ENCODE results near the gene SMC6. TPM values are rescaled to one million over a fixed set of nuclear protein-coding genes. Genes with fewer than 3 reads are reported as not detected.

The SMC6 gene
- total RNA-seq, 5 donors from 2014 or later (not counting 1 experiment from before 2014, with no cell fraction given) = 14.1 to 22.8 (median 18.1) TPM

DNA sequence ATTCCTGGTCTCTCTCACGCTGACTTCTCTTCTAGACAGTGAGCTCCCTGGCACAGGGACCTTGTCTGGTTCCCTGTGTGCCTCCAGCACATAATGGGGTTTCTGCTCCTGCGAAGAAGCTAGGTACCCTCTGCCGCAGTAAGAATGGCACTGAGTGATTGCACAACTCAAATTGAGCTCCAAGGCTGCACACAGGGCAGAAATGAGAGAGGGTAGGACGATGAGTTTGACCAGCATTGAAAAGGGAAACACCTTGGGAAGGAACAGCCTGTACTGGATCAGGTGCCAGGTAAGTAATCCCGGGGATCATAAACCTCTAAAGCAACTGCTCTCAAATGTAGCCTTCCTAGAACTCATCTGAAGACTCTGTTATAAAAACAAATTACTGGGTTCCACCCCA is 41.7 kb upstream of the SMC6 start:
- 83% methylated on average over 4 of the region's 5 CpGs for WGBS (ENCODE audit: insufficient coverage)
- H3K27me3 Mint-ChIP-seq = peaks cover 40 to 48% of the 10 kb centered on the region in 2 donors
- Histone ChIP-seq H3K36me3 (ENCODE audit: control insufficient read depth in 2 of 2, extremely low read depth in 1 of 2, insufficient read depth in 1 of 2, low read length in 1 of 2) (no peaks in the 10 kb centered on the region), H3K4me1 (ENCODE audit: control insufficient read depth in 1 of 2, extremely low read depth in 1 of 2, insufficient read depth in 2 of 2, low read length in 2 of 2) (no peaks in the 10 kb centered on the region), H3K27me3 (replicated peaks in 1 of 2; ENCODE audit: control insufficient read depth in 2 of 2, extremely low read depth in 1 of 2, insufficient read depth in 2 of 2, low read length in 1 of 2) (peaks cover 0 to 9% of the 10 kb centered on the region in 2 experiments), H3K4me3 (ENCODE audit: control insufficient read depth in 1 of 2, extremely low read depth in 1 of 2, low read length in 1 of 2) (no peak overlapping the region), H3K9me3 (no peaks in the 10 kb centered on the region), H3K27ac (ENCODE audit: low read length) (no peak overlapping the region)
- H3K27ac Mint-ChIP-seq = no peak overlapping the region
- ChIA-PET POLR2A (no interaction called here), CTCF (interaction anchor here in 1 of 2 donors (0.6 kb wide), 1 partner anchor 28 kb away, joined by 5 read pairs; no protein-coding TSS in a partner anchor)
- ATAC-seq (replicated peaks in 1 of 4) (no peak), DNase-seq (no peak)
- no peaks in the 10 kb centered on the region for H3K36me3 Mint-ChIP-seq
- peaks cover 0 to 5% (median 3%) of the 10 kb centered on the region in 3 donors for H3K4me1 Mint-ChIP-seq
- H3K4me3 Mint-ChIP-seq = no peak overlapping the region
- H3K9me3 Mint-ChIP-seq = no peaks in the 10 kb centered on the region

GRCh38 chr2:17793803-17794354 is 40.3 kb upstream of the SMC6 start:
- Histone ChIP-seq H3K4me3 (ENCODE audit: control insufficient read depth in 1 of 2, extremely low read depth in 1 of 2, low read length in 1 of 2) (no peak overlapping the region), H3K36me3 (ENCODE audit: control insufficient read depth in 2 of 2, extremely low read depth in 1 of 2, insufficient read depth in 1 of 2, low read length in 1 of 2) (no peaks in the 10 kb centered on the region), H3K4me1 (ENCODE audit: control insufficient read depth in 1 of 2, extremely low read depth in 1 of 2, insufficient read depth in 2 of 2, low read length in 2 of 2) (no peaks in the 10 kb centered on the region), H3K9me3 (no peaks in the 10 kb centered on the region), H3K27me3 (replicated peaks in 1 of 2; ENCODE audit: control insufficient read depth in 2 of 2, extremely low read depth in 1 of 2, insufficient read depth in 2 of 2, low read length in 1 of 2) (peaks cover 0 to 9% of the 10 kb centered on the region in 2 experiments), H3K27ac (ENCODE audit: low read length) (no peak overlapping the region)
- H3K27ac Mint-ChIP-seq = no peak overlapping the region
- CTCF ChIA-PET = no interaction called here
- 81% methylated on average over 5 of the region's 6 CpGs for WGBS (ENCODE audit: insufficient coverage)
- H3K27me3 Mint-ChIP-seq = peaks cover 32 to 41% of the 10 kb centered on the region in 2 donors
- H3K9me3 Mint-ChIP-seq = no peaks in the 10 kb centered on the region
- no peaks in the 10 kb centered on the region for H3K4me1 Mint-ChIP-seq
- no peak overlapping the region for H3K4me3 Mint-ChIP-seq
- POLR2A ChIA-PET = no interaction called here
- DNase-seq = no peak
- no peak for ATAC-seq (replicated peaks in 1 of 4)
- no peaks in the 10 kb centered on the region for H3K36me3 Mint-ChIP-seq

DNA sequence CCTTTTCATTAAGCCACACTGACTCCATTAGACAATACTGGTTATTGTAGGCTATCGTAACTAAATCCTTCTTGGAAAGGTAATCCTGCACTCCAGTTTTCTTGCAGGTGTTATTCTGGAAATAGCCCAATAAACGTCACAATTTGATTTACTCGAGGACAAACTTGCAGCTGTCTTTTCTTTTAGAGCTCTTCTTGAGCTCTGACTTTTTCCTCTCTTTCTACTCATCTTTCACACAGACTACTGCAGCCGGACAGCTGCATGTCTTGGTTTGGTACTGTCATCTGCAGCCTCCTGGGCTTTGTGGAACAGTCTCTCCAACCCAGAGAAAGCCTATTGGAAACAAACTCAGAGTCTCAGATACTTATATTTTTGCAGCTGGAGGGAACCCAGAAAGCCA is 39.7 kb upstream of the SMC6 start:
- H3K27me3 Mint-ChIP-seq = peaks cover 32 to 41% of the 10 kb centered on the region in 2 donors
- ChIA-PET POLR2A (interaction anchor here in 1 of 2 donors (0.6 kb wide), 1 partner anchor 14 kb away, joined by 3 read pairs; no protein-coding TSS in a partner anchor), CTCF (no interaction called here)
- Histone ChIP-seq H3K27ac (ENCODE audit: low read length) (no peak overlapping the region), H3K9me3 (no peaks in the 10 kb centered on the region), H3K27me3 (replicated peaks in 1 of 2; ENCODE audit: control insufficient read depth in 2 of 2, extremely low read depth in 1 of 2, insufficient read depth in 2 of 2, low read length in 1 of 2) (peaks cover 0 to 9% of the 10 kb centered on the region in 2 experiments), H3K4me1 (ENCODE audit: control insufficient read depth in 1 of 2, extremely low read depth in 1 of 2, insufficient read depth in 2 of 2, low read length in 2 of 2) (no peaks in the 10 kb centered on the region), H3K4me3 (ENCODE audit: control insufficient read depth in 1 of 2, extremely low read depth in 1 of 2, low read length in 1 of 2) (no peak overlapping the region), H3K36me3 (ENCODE audit: control insufficient read depth in 2 of 2, extremely low read depth in 1 of 2, insufficient read depth in 1 of 2, low read length in 1 of 2) (no peaks in the 10 kb centered on the region)
- no peaks in the 10 kb centered on the region for H3K36me3 Mint-ChIP-seq
- no peaks in the 10 kb centered on the region for H3K9me3 Mint-ChIP-seq
- ATAC-seq (replicated peaks in 1 of 4) = no peak
- 64% methylated on average over 3 of the region's 4 CpGs for WGBS (ENCODE audit: insufficient coverage)
- H3K27ac Mint-ChIP-seq = no peak overlapping the region
- no peak for DNase-seq
- H3K4me1 Mint-ChIP-seq = no peaks in the 10 kb centered on the region
- no peak overlapping the region for H3K4me3 Mint-ChIP-seq

DNA sequence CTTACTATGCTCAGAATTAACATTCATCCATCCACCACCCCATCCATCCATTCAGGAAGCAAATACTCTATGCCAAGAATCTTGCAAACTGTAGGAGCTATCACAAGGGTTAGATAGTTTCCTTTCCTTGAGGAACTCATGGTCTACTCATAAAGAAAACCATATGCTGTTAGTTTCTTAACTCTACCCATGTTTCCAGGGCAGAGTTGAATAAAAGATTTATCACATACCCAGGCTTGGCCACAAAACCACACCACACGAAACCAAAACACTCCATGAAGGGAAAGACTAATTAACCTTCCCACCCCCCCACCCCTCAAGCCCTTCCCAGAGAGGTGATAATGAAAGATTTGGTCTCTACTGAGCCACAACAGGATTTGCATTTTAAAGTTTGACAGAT is 38.9 kb upstream of the SMC6 start:
- CTCF ChIA-PET = interaction anchor here in 1 of 2 donors (0.5 kb wide), 1 partner anchor 121 kb away, joined by 10 read pairs; no protein-coding TSS in a partner anchor
- no peaks in the 10 kb centered on the region for H3K9me3 Mint-ChIP-seq
- DNase-seq (no peak), ATAC-seq (replicated peaks in 1 of 4) (no peak)
- H3K4me1 Mint-ChIP-seq = no peaks in the 10 kb centered on the region
- no CpG with 5 or more reads among the region's 1 CpG for whole genome bisulfite sequencing (ENCODE audit: insufficient coverage)
- no peaks in the 10 kb centered on the region for H3K9me3 ChIP-seq
- H3K36me3 ChIP-seq (ENCODE audit: control insufficient read depth in 2 of 2, extremely low read depth in 1 of 2, insufficient read depth in 1 of 2, low read length in 1 of 2) = no peaks in the 10 kb centered on the region
- peaks cover 0 to 9% of the 10 kb centered on the region in 2 experiments for H3K27me3 ChIP-seq (replicated peaks in 1 of 2; ENCODE audit: control insufficient read depth in 2 of 2, extremely low read depth in 1 of 2, insufficient read depth in 2 of 2, low read length in 1 of 2)
- no peak overlapping the region for H3K4me3 ChIP-seq (ENCODE audit: control insufficient read depth in 1 of 2, extremely low read depth in 1 of 2, low read length in 1 of 2)
- POLR2A ChIA-PET = interaction anchor here in 1 of 2 donors (0.6 kb wide), 1 partner anchor 13 kb away, joined by 3 read pairs; no protein-coding TSS in a partner anchor
- H3K4me1 ChIP-seq (ENCODE audit: control insufficient read depth in 1 of 2, extremely low read depth in 1 of 2, insufficient read depth in 2 of 2, low read length in 2 of 2) = no peaks in the 10 kb centered on the region
- no peak overlapping the region for H3K27ac Mint-ChIP-seq
- H3K27me3 Mint-ChIP-seq = peaks cover 32 to 38% of the 10 kb centered on the region in 2 donors
- no peaks in the 10 kb centered on the region for H3K36me3 Mint-ChIP-seq
- no peak overlapping the region for H3K4me3 Mint-ChIP-seq
- no peak overlapping the region for H3K27ac ChIP-seq (ENCODE audit: low read length)

GRCh38 chr2:17791817-17792130 is 38.2 kb upstream of the SMC6 start:
- Mint-ChIP-seq H3K27me3 (peaks cover 32 to 38% of the 10 kb centered on the region in 2 donors), H3K9me3 (no peaks in the 10 kb centered on the region), H3K36me3 (no peaks in the 10 kb centered on the region), H3K4me3 (no peak overlapping the region), H3K4me1 (no peaks in the 10 kb centered on the region), H3K27ac (no peak overlapping the region)
- H3K27me3 ChIP-seq (replicated peaks in 1 of 2; ENCODE audit: control insufficient read depth in 2 of 2, extremely low read depth in 1 of 2, insufficient read depth in 2 of 2, low read length in 1 of 2) = peaks cover 0 to 9% of the 10 kb centered on the region in 2 experiments
- no peaks in the 10 kb centered on the region for H3K9me3 ChIP-seq
- no peak for DNase-seq
- no CpG with 5 or more reads among the region's 2 CpGs for WGBS (ENCODE audit: insufficient coverage)
- H3K27ac ChIP-seq (ENCODE audit: low read length) = no peak overlapping the region
- H3K4me1 ChIP-seq (ENCODE audit: control insufficient read depth in 1 of 2, extremely low read depth in 1 of 2, insufficient read depth in 2 of 2, low read length in 2 of 2) = no peaks in the 10 kb centered on the region
- ChIA-PET POLR2A (no interaction called here), CTCF (no interaction called here)
- no peak for ATAC-seq (replicated peaks in 1 of 4)
- no peaks in the 10 kb centered on the region for H3K36me3 ChIP-seq (ENCODE audit: control insufficient read depth in 2 of 2, extremely low read depth in 1 of 2, insufficient read depth in 1 of 2, low read length in 1 of 2)
- no peak overlapping the region for H3K4me3 ChIP-seq (ENCODE audit: control insufficient read depth in 1 of 2, extremely low read depth in 1 of 2, low read length in 1 of 2)

GRCh38 chr2:17791121-17791816 is 37.7 kb upstream of the SMC6 start:
- POLR2A ChIA-PET = no interaction called here
- H3K4me3 Mint-ChIP-seq = no peak overlapping the region
- no peak overlapping the region for H3K27ac Mint-ChIP-seq

More at GRCh38 chr2:17791121-17791816, 37.7 kb upstream of the SMC6 start:
- Histone ChIP-seq H3K36me3 (ENCODE audit: control insufficient read depth in 2 of 2, extremely low read depth in 1 of 2, insufficient read depth in 1 of 2, low read length in 1 of 2) (no peaks in the 10 kb centered on the region), H3K27ac (ENCODE audit: low read length) (no peak overlapping the region), H3K4me3 (ENCODE audit: control insufficient read depth in 1 of 2, extremely low read depth in 1 of 2, low read length in 1 of 2) (no peak overlapping the region), H3K27me3 (replicated peaks in 1 of 2; ENCODE audit: control insufficient read depth in 2 of 2, extremely low read depth in 1 of 2, insufficient read depth in 2 of 2, low read length in 1 of 2) (peaks cover 0 to 7% of the 10 kb centered on the region in 2 experiments), H3K4me1 (ENCODE audit: control insufficient read depth in 1 of 2, extremely low read depth in 1 of 2, insufficient read depth in 2 of 2, low read length in 2 of 2) (no peaks in the 10 kb centered on the region), H3K9me3 (no peaks in the 10 kb centered on the region)
- Mint-ChIP-seq H3K36me3 (no peaks in the 10 kb centered on the region), H3K27me3 (peaks cover 28 to 33% of the 10 kb centered on the region in 2 donors), H3K9me3 (no peaks in the 10 kb centered on the region), H3K4me1 (no peaks in the 10 kb centered on the region)
- no peak for DNase-seq
- ATAC-seq (replicated peaks in 1 of 4) = no peak
- CTCF ChIA-PET = no interaction called here
- 53% methylated on average over 4 of the region's 5 CpGs for WGBS (ENCODE audit: insufficient coverage)
